HepG2 (cell line): ENCODE results near the gene ZBTB17. TPM values are rescaled to one million over a fixed set of nuclear protein-coding genes. Genes with fewer than 3 reads are reported as not detected.

ENCODE experiments used
- ATAC-seq: fragments of 200-7000 bp; cut with Tn5 transposase; 3 replicates; pipeline ENCODE4 v1.9.1; 2020; ENCODE audit warnings: mild to moderate bottlenecking, moderate library complexity
- BruUV-seq: library from RNA; stranded (reverse); fragments of 400-500 nt; replicated peaks from 2 replicates; lab custom pipeline; 2021; lab: Mats Ljungman, UMichigan
- CTCF ChIA-PET: fragments of 300-600 bp; formaldehyde crosslinking; extraction: SDS; loops from one replicate; lab custom pipeline; 2021; ENCODE audit warnings: low total read pairs, inconsistent platforms, low intra/inter-chr PET ratio; lab: Yijun Ruan, JAX
- POLR2A ChIA-PET: fragments of 350-600 bp; sonication (Branson Sonifier 250); formaldehyde crosslinking; loops from one replicate; lab custom pipeline; 2020; ENCODE audit warnings: antibody characterized with exemption, inconsistent platforms; lab: Yijun Ruan, JAX
- DNase-seq: peaks from one replicate; pipeline ENCODE4 v3.0.0-alpha.2; 2015; ENCODE audit warnings: low spot score
- FAIRE-seq: peaks from 3 replicates; lab custom pipeline; 2011; peaks lifted over from hg19 to GRCh38; lab: Jason Lieb, UNC
- H2AFZ ChIP-seq: one replicate; pipeline ENCODE4 v1.6.1; 2011; ENCODE audit warnings: low read length, inconsistent platforms
- H3K27ac ChIP-seq: fragments of 300-600 bp; 3 replicates; pipeline ENCODE4 v1.8.0; 2011; ENCODE audit warnings: mixed run types, mild to moderate bottlenecking, mixed read lengths, low read length, inconsistent platforms; ENCODE audit not compliant: insufficient read depth; ENCODE audit errors: extremely low read length
- H3K27me3 ChIP-seq, 2 experiments: fragments of 200-600 bp in 1 of 2; 2 replicates in 1 of 2; 3 replicates in 1 of 2; pipeline versions ENCODE4 v1.6.0 to v1.8.0; 2011; ENCODE audit warnings: low read length in 2 of 2, mild to moderate bottlenecking in 2 of 2, moderate library complexity in 2 of 2, inconsistent platforms in 1 of 2; ENCODE audit not compliant: insufficient read depth in 2 of 2, control insufficient read depth in 1 of 2
- H3K36me3 ChIP-seq, 2 experiments: fragments of 200-600 bp in 1 of 2; replicated peaks in 1 of 2; 2 replicates in 1 of 2; 3 replicates in 1 of 2; pipeline versions ENCODE4 v1.5.1 to v1.8.0; 2011; ENCODE audit warnings: low read length in 2 of 2, inconsistent platforms in 1 of 2; ENCODE audit not compliant: insufficient read depth in 2 of 2, control insufficient read depth in 1 of 2
- H3K4me1 ChIP-seq: 2 replicates; pipeline ENCODE4 v1.5.1; 2012; ENCODE audit warnings: low read length, inconsistent platforms; ENCODE audit not compliant: insufficient read depth
- H3K4me2 ChIP-seq: 2 replicates; pipeline ENCODE4 v1.6.0; 2011; ENCODE audit warnings: low read depth, low read length, inconsistent platforms
- H3K4me3 ChIP-seq, 3 experiments: fragments of 200-600 bp in 1 of 3; sonication (generic), shearing (Covaris generic) in 1 of 3; replicated peaks in 1 of 3; 2 replicates each; pipeline ENCODE4 v1.5.1; 2011 to 2016; ENCODE audit warnings: low read length in 3 of 3, inconsistent platforms in 2 of 3, low read depth in 2 of 3, mild to moderate bottlenecking in 2 of 3, control low read depth in 1 of 3, mixed read lengths in 1 of 3; ENCODE audit not compliant: insufficient read depth in 1 of 3
- H3K79me2 ChIP-seq: one replicate; pipeline ENCODE4 v1.6.1; 2011; ENCODE audit warnings: low read length, inconsistent platforms; ENCODE audit not compliant: insufficient read depth
- H3K9ac ChIP-seq: 2 replicates; pipeline ENCODE4 v1.6.0; 2011; ENCODE audit warnings: mild to moderate bottlenecking, low read depth, low read length, inconsistent platforms; ENCODE audit not compliant: insufficient read depth
- H3K9me3 ChIP-seq: 2 replicates; pipeline ENCODE4 v1.5.1; 2012; ENCODE audit warnings: mild to moderate bottlenecking, low read length
- H4K20me1 ChIP-seq: 2 replicates; pipeline ENCODE4 v1.6.0; 2011; ENCODE audit warnings: inconsistent platforms, mild to moderate bottlenecking, low read length, moderate library complexity; ENCODE audit not compliant: insufficient read depth
- MAF1 ChIP-seq: sonication (generic); formaldehyde crosslinking; IDR thresholded peaks from 2 replicates; pipeline ENCODE4 v1.5.0; 2020; ENCODE audit warnings: missing genetic modification reagents, borderline replicate concordance
- MAFF ChIP-seq: IDR thresholded peaks from 2 replicates; pipeline ENCODE4 v1.6.1; 2011; ENCODE audit warnings: low read depth, low read length, improper control_type of control experiment
- ONECUT2 ChIP-seq: sonication (generic); formaldehyde crosslinking; IDR thresholded peaks from 2 replicates; pipeline ENCODE4 v1.4.0; 2020; ENCODE audit warnings: missing genetic modification reagents
- REL ChIP-seq: sonication (generic); formaldehyde crosslinking; conservative IDR thresholded peaks from 2 replicates; pipeline ENCODE4 v1.8.0; 2022; ENCODE audit warnings: mild to moderate bottlenecking, missing genetic modification reagents, moderate library complexity
- TEAD2 ChIP-seq: sonication (generic); formaldehyde crosslinking; IDR thresholded peaks from 2 replicates; pipeline ENCODE4 v1.9.0; 2021; ENCODE audit warnings: missing genetic modification reagents
- WGBS: methylation state at CpG from one replicate; pipeline ENCODE4 v1.1.6; 2017; ENCODE audit warnings: low lambda C conversion rate; 5-methylcytosine and 5-hydroxymethylcytosine counted together
- in situ Hi-C: cut with HindIII; loops from 2 replicates; pipeline ENCODE4 v1.10.0; 2017; ENCODE audit warnings: low pct_unique_long_range_greater_than_20kb; ENCODE audit not compliant: extremely low pct_ligation_motif_present
- intact Hi-C: fragments of 100-400 bp; cut with micrococcal nuclease; formaldehyde crosslinking; loops from one replicate; pipeline ENCODE4 v1.10.0; 2022; ENCODE audit not compliant: unreplicated experiment
- polyA plus RNA-seq, 8 experiments: library from polyadenylated mRNA; depleted of rRNA in 3 of 8; stranded (reverse) in 7 of 8; unstranded in 1 of 8; fragments of >200 nt; fragmentation: Illumina TruSeq in 4 of 8; extraction: Trizol in 4 of 8; gene quantifications; 2 replicates each; pipeline versions ENCODE4 v1.2.1 to v1.2.3, GENCODE V29; 2011 to 2016; ENCODE audit warnings: low read depth in 4 of 8, missing spikeins in 1 of 8, mixed read lengths in 1 of 8; ENCODE audit not compliant: insufficient read depth in 1 of 8
- total RNA-seq, 5 experiments: library from RNA; depleted of rRNA; stranded (reverse); fragments of >200 nt; fragmentation: Illumina TruSeq; extraction: Trizol; gene quantifications; 2 replicates each; pipeline ENCODE4 v1.2.3, GENCODE V29; 2016; ENCODE audit warnings: low read depth in 1 of 5
- TF ChIP-seq, protein P1 (sequence below): sonication (generic); formaldehyde crosslinking; IDR thresholded peaks from 2 replicates; pipeline ENCODE4 v1.4.0; 2020; ENCODE audit warnings: mild to moderate bottlenecking, missing genetic modification reagents
- TF ChIP-seq, protein P2 (sequence below): sonication (generic); formaldehyde crosslinking; IDR thresholded peaks from 2 replicates; pipeline ENCODE4 v1.5.0; 2020; ENCODE audit warnings: missing genetic modification reagents, mild to moderate bottlenecking, borderline replicate concordance

The ZBTB17 gene
- total and polyA plus RNA-seq, 2 of the 13 experiments (the other 11 are each of a cell fraction or from before 2014, with no cell fraction given), result 16.7 to 17.0 TPM

DNA sequence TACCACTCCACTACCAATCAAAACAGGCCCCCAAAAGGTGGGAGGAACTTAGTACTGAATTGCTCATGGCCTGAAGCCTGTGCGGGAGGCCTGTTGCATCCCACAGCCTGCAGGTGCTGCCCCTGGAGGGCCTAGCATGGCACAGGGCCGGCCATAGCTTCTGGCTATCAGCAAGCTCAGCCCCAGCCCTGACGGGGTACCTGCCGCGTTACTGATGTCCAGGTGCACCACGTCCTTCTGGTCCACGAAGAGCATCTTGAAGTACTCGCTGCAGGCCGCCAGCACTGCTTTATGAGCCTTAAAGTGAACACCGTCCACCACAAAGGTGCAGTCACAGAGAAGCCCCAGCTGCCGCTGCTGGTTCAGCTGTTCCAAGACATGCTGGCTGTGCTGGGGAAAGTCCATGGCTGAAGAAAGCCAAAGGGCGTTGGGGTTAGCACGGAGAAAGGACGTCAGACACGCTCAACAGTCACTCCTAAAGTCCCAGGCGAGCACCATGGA, 27.8 kb downstream of the ZBTB17 start:
- Histone ChIP-seq H4K20me1 (no peaks in the 10 kb centered on the region), H3K4me1 (peaks cover 11% of the 10 kb centered on the region; the same call in 1 of the 2 replicates), H2AFZ (no peak overlapping the region), H3K4me2 (no peak overlapping the region), H3K9me3 (no peaks in the 10 kb centered on the region), H3K27ac (no peak overlapping the region), H3K4me3 (no peak overlapping the region), H3K79me2 (no peaks in the 10 kb centered on the region), H3K27me3 (no peaks in the 10 kb centered on the region), H3K9ac (no peak overlapping the region), H3K36me3 (peaks cover 14 to 48% of the 10 kb centered on the region in 2 experiments; a peak in 4 of 5 replicates)
- in situ Hi-C loops (no loop called here), intact Hi-C loops (no loop called here)
- TF ChIP-seq, protein P1, sequence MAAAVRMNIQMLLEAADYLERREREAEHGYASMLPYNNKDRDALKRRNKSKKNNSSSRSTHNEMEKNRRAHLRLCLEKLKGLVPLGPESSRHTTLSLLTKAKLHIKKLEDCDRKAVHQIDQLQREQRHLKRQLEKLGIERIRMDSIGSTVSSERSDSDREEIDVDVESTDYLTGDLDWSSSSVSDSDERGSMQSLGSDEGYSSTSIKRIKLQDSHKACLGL (CRISPR knock-in tag), result no peak
- TF ChIP-seq TEAD2 (CRISPR knock-in tag), result no peak
- no peak for TF ChIP-seq REL (CRISPR knock-in tag)
- TF ChIP-seq, protein P2, sequence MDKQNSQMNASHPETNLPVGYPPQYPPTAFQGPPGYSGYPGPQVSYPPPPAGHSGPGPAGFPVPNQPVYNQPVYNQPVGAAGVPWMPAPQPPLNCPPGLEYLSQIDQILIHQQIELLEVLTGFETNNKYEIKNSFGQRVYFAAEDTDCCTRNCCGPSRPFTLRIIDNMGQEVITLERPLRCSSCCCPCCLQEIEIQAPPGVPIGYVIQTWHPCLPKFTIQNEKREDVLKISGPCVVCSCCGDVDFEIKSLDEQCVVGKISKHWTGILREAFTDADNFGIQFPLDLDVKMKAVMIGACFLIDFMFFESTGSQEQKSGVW, result no peak
- TF ChIP-seq MAF1 (CRISPR knock-in tag), result no peak
- TF ChIP-seq ONECUT2 (CRISPR knock-in tag), result no peak
- no peak for TF ChIP-seq MAFF
- ATAC-seq (no peak), FAIRE-seq (no peak), DNase-seq (no peak)
- ChIA-PET POLR2A (no interaction called here), CTCF (no interaction called here)
- 96% methylated on average over 15 of the region's 16 CpGs for WGBS
- no TSS peak for BruUV-seq
